NCI-H748 (cell line): ENCODE measurements around the gene C10orf71.

Source experiments
- DNase-seq: peaks from one replicate; lab custom pipeline; 2025; ENCODE audit not compliant: unreplicated experiment; lab: John Stamatoyannopoulos, UW

C10orf71 gene

DNA sequence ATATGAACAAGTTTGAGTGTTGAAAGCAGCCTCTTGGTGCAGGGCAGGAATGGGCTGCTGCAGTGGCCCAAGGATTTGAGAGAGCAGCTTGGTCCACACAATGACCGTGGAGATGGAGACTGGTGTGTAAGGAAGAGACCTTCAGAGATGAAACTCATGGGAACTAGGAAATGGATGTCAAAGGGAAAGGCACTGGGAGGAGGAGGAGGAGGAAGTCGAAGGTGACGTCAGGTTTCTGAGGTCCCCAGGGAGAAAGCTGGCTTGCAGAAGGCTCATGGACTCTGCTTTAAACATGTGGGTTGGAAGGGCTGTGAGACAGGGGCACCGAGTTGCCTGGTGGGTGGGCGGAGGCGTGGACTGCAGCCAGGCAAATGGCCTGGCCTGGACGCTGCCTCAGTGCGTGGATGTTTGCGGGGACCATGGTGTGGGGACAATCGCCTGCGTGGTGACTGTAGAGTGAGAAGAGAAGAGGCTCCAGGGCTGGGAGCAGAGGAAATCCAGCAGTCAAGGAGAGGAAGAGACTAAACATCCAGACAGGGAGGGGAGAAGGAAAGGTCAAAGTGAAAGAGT is 14.6 kb downstream of the C10orf71 start:
- DNase-seq: no peak

DNA sequence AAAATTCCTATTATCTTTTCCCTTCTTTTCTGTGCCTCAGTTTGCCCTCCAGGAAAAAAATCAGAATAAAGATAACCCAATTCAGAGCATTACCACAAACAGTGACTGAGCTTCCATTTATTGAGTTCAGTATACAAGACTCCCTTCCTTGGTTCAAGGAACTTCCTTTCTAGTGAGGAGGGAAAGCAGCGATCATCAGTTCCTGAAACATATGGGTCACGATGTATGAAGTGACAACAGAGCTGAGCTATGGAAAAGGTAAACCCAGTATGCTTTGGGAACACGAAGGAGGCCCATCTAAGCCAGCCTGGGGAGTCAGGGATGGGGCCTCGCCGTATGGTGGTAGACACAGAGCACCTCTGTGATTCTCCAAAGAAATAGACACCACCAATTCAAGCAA is 15.8 kb downstream of the C10orf71 start:
- DNase-seq: no peak

DNA sequence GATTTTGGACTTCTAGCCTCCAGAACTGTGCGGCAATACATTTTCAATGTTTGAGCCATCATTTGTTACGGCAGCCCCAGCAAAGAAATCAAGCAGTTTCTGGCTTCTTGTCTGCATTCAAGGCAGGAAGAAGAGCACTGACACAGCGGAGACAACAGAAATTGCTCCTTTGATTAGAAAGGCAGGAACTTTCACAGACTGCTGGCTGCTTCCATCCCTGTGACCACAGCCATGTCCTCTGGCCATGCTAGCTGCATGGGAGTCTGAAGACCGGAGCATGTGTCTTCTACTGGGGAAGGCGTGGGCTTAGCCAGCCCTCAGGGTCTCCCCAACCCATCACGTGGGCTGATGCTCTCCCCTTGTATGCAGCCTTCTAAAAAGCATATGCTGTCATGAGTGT is 19.1 kb downstream of the C10orf71 start:
- no peak for DNase-seq

DNA sequence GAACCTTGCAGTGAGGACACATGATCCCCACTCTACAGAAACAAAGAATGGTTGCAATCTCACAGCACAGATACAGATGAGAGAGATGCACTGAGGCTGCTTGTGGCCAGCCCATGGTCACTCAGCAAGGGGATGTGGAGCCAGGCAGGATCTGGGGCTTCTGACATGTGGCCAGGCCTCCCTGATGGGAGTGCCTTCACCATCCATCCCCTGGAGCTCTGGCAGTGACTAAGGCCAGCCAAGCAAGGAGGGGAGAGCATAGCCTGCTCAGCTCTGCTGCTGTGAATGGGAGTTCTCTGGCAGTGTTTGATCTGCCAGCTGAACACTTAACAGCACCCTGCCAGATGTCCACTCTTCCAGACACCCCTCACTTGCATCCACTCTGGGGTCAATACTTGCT is 19.8 kb downstream of the C10orf71 start:
- no peak for DNase-seq

DNA sequence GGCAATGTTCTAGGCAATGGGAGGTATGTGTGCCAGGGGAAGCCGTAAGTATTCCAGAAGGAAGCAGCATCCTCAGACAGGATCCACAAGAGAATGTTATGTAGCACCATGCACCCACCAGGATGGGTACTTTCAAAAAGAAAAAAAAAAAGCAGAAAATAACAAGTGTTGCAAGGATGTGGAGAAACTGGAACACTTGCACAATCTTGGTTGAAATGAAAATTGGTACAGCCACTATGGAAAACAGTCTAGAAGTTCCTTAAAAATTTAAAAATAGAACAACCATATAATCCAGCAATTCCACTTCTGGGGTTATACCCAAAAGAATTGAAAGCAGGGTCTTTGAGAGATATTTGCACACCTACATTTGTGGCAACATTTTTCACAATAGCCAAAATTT is 20.2 kb downstream of the C10orf71 start:
- no peak for DNase-seq

DNA sequence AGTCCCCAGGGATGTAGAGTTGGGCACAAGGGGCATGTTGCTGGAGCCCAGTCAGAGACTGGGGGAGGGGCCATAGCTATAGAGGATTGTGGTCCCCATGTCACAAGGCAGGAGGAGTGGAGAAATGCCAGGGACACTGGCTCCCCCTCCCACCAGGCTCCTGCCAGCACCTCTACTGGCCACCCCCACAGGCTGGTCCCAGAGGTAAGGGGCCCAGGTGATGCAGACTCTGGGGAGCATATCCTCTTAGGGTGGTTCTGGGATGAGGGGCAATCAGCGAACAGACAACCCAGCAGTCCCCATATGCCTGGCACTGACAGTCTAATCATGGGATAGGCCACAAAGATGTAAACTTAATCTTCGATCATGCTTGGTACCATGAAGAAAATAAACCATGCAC is 21.2 kb downstream of the C10orf71 start:
- DNase-seq: no peak

DNA sequence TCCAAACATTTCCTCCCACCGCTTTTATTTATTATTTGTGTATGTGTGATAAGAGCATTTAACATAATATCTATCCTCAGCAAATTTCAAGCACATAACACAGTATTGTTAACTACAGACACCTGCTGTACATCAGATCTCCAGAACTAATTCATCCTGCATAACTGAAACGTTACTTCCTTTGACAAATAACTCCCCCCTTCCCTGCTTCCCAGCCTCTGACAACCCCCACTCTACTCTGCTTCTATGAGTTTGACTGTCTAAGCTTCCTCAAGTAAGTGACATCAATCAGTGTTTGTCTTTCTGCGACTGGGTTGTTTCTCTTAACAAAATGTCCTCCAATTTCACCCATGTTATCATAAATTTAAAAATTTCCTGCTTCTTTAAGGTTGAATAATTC is 22.1 kb downstream of the C10orf71 start:
- no peak for DNase-seq

DNA sequence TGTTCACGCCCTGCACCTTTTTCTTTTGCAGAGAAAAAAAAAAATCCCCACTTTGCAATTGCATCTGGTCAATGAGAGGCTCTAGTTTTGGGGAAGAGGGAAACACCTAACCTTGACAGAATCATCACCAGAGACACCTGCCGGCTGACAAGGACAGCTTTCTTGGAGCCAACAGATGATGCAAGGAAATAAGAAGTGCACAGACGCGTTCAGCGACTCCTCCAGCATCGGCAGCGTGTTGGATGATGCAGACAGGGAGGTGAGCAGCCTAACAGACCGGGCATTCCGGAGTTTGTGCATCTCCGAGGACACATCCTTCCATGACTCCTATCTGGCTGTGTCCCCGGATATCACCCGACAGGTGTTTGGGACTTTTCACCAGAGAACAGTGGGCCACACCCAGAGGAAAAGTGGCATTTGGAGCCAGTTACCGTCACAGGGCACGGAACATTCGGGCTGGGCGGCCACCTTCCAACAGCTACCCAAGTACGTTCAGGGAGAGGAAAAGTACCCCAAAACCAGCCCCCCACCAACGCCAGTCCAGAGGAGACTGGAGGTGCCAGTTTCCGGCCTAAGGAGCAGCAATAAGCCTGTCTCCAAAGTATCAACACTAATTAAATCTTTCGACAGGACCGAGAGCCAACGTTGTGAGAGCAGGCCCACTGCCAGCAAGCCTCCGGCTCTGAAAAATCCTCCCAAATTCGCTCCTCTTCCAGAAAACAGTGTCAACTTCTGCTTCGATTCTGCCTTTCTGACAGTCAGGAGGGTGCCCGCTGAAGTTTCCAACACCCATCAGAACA is 23.6 kb downstream of the C10orf71 start:
- DNase-seq: no peak

DNA sequence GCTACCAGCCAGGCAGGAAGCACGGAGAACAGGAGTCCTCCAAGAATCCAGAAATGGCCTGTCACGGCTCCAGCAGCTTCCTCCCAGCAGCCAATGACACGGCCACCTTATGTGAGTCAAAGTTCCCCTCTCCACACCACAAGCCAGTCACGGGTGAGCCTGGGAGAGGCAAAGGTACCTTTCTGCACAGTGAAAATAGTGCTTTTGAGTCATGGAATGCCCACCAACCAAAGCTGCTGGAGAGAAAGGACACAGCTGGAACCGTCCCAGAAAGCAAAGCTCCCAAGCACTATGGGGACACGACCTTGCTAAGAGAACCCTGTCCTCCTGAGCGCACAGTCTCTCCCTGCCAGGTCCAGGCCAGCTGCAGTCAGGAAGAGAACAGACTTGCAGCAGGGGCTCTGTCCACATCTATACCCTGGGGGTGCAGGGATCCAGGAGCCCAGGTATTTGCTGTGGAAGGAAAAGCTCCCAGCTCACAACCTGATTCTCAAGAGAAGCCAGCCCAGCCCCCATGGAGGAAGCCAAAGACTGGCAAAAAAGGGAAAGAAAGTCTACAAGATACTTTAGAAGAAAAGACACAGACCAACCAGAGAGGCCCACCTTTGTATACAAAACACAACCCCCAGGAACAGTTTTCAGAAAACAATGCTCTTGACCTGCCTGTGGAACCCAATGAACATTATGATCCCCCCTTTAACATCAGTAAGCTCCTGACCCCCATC is 24.4 kb downstream of the C10orf71 start:
- DNase-seq: no peak

DNA sequence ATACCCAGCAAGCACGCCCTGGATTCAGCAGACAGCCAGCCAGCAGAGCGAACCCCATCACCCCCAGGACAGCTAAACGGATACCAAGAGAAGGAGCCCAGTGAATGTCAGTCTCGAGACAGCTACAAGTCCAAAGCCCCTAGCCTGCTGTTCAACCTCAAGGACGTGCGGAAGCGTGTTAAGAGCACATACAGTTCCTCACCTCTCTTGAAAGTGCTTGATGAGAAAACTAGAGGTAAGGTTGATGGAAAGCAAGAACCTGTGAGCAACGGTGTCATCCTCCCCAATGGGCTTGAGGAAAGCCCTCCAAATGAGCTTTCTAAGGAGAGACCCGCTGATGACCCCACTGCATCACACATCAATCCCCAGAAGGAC is 24.9 kb downstream of the C10orf71 start:
- DNase-seq: no peak

DNA sequence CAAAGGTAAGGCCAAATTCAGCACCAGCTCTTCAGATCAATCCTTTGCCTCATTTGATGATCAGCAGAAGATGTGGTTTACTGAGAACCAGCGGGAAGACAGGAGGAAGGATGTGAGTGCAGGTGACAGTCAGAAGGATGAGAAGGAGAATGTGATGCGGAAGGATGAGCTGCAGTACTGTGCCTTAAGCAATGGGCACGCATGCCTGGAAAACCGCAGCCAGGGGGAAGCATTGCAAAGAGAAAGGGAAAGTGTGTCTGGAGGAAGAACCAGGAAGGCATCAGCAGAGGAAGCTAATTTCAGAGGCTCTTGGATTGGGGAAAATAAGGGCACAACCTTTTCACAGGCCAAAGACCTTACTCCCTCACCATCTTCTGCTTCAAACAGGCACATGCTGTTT is 25.7 kb downstream of the C10orf71 start:
- peak; percentile 7 for DNase-seq

DNA sequence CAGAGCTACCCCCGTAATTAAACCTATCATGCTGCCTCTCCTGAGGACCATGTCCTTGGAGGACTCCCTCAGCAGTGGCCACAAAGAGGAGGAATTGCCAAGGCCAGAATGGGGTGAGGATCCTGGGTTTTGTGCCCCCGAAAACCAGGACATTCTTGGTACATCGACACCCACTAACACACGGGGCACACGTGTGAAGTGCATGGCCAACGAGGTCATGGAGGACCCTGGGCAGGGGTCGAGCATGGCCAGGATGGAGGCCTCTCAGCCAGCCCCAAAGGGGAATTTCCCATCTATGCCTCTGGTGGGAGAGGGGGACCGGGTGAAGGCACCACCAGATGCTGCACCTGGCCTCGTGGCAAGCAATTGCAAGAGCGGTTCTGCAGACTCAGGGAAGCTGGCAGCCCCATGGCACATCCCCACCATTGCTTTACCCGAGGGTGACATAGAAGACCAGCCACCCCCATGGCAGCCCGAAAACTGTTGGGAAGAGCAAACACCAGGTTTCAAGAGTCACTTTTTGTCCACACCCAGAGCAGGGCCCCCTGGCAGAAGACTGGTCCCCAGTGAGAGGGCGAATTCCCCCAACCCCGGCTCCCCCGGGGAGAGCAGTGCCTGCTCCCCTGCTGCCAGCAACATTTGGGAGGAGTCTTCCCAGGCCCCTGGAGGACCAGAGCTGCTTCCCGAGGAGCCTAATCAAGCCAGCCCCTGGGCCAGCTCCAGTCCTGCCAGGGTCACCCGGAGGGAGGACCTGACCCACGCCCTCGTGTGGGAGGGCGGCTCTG is 26.4 kb downstream of the C10orf71 start:
- no peak for DNase-seq

DNA sequence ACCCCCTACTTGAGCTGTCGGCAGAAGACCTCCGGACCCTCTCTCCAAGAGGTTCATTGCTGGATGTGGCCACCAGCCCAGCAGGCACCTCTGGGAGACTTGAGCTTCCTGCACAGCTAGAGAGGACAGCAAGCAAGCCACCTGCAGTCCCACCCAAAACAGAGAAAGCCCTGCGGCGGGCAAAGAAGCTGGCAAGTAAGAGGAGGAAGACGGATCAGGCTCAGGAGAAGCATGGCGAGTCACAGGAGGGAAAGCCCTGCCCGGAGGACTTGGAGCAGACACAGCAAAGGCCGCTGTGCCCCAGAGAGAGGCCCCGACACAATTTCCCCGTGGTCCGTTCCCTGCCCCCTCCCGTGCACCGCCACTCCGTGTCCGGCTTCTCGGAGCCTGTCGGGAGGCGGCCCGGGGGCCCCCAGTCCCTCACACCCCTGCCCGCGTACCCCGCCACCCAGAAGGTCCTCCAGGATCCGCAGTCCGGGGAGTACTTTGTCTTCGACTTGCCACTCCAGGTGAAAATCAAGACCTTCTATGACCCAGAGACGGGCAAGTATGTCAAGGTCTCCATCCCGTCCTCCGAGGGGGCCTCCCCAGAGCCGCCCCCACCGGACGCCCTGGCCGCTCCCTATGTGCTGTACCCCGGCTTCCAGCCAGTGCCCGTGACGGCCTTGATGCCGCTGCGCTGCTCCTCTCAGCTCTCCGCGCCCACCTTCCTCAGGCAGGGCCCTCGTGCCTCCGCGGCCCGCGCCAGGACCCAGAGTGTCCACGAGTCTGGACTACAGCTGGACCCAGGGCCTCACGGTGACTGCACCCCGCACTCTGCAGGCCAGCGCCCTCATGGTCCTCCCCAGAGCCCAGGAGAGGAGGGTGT is 27.2 kb downstream of the C10orf71 start:
- no peak for DNase-seq

DNA sequence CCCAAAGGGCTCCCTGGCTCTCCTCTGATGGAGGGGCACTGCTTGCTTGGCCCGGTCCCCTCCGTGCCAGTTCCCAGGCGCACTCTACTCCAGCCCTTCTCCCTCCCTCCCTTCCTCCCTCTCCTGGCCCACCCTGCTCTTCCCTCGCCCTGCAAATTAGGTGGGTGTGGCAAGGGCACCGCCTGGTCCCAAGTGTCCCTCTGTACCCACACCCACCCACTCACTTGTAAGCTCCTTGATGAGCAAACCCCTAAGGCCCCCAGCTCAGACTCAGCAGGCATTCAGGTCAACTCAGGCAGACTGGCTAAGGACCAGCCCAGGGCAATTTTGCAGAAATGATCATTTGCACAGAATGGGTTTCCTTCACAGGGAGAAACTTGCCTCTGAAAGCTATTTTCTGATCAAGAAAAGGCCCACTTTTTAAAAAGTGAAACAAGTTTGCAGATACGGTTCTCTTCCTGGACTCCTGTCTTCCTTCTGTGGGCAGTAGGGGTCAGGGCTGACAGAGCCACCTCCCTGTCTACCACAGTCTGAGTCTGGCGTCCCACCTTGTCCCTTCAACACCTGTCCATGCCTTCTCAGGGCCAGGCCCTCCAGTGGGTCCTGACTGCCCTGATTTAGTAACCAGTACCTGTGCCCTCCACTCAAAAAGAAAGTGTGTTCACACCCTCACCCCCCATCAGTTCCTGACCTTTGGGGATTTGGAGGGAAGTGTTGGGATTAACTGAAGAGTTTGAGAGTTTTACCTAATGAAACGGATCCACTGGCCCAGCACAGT is 28.3 kb downstream of the C10orf71 start:
- DNase-seq: no peak

DNA sequence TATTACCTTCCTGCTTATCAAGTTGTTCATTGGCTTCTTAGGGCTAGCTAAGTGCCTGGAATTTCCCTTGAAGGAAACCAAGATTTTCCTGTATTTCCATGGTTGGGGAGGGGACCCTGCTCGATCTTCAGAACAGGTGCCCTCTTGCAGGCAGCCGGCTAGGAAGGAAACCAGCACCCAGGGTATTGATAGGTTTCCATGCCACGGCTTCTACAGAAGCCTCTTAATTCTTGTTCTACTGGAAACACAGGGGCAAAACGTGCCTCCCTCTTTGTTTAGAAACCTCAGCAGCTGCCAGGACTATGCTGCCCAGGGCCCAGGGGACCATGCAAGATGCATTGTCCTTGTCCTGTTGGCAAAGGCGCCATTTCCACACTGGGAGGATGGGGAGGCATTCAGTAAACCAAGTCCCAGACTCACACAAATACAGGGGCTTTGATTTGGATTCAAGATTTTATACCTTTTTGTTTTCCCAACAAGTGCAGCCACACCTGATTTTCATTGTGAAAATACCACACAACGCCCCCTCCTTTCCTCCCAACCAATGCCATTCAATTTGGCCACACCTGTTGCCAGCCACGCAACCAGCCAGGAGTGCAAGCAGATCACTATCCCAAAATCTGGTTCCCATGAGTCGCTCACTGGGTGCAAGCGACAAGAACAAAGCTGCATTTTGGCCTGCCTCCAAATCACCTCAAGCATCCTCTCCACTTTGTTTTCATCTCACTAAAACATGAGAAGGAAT is 29.6 kb downstream of the C10orf71 start:
- no peak for DNase-seq

DNA sequence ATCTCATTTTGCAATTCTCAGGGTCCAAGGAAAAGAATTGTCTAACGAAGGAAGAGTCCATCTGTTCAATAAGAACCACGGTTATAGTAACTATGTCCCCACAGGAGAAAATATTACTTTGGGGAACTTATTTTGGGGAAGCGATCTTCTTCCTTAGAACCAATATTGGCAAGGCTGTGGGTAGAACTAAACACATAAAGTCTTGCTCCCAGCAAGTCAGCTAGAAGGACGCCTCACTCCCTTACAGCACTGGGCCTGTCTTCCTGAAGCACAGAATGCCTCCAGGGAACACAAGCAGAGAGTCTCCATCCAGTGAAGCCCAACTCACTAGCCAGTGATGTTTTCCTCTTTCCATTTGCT is 30.2 kb downstream of the C10orf71 start:
- no peak for DNase-seq

DNA sequence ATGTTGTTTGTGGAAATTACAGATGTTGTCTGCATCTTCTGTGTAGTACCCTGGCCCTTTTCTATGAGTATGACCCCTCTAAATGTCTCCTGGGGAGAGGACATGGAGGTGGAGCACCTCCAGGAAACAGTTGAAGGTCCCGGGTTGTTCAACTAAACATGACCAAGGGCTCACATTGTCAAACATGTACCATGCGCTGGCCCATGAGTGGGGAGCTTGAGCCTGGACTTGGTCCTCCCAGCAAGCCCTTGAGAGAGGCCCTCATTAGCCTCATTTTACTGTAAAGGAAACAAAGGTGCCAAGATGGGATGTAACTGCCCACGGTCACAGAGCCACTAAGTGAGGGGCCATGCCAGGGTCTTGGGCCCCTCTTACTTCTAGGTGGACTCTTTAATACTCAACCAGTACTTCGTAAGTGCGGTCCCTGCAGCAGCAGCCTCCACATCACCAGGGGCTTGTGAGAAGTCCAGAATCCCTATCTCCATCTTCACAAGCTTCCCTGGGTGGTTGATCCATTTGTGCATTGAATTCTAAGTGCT is 31.2 kb downstream of the C10orf71 start:
- DNase-seq: no peak

DNA sequence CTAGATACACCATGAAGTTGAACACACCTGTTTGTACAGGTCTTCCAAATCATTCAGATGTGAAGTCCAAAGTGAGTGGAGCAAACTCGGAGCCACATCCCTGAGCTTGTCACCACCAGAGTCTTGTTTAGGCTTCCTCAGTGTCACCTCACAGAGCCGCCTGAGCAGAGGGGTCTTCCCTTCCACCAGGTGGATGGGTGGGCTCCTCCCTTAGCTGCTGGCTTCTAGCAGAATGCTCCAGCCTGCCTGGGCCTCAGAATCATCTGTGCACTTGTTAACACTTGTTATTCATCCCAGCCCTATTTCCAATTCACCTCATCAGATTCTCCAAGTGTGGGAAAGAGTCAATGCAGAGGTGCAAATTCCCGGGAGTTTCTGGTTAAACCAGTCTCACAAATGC is 32.5 kb downstream of the C10orf71 start:
- no peak for DNase-seq

DNA sequence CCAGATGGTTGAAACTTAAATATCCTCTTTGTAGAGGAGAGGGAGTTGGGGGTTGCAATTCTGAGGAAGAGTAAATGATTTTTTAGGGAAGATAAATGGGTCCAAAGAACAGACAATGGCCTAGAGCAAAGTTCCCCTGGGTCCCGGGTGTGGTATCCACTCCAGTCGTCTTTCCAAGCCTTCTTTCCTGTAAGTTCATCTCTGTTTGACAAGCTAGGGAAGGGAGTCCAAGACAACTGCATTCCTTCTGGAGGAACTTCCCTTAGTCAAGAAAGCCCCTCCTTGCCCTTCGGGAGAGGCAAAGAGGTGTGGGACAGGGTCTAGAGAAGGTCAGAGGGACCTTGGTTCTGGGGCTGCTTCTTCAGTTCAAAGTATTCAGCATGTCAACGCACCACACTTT is 33.4 kb downstream of the C10orf71 start:
- no peak for DNase-seq
